Left lung (tissue), 10 donors: ENCODE results near the gene RASA4B. TPM values are rescaled to one million over a fixed set of nuclear protein-coding genes. Genes with fewer than 3 reads are reported as not detected.

Source experiments
- ATAC-seq: fragments of 200-7000 bp; cut with Tn5 transposase; one replicate; pipeline ENCODE4 v1.9.1; 2020; ENCODE audit warnings: moderate library complexity
- DNase-seq, 4 donors: peaks; one replicate each; pipeline ENCODE4 v3.0.0-alpha.2; 2013 to 2020
- H3K27ac ChIP-seq, 2 donors: fragments of 200-600 bp; sonication (generic) in 1 of 2; one replicate each; pipeline versions ENCODE4 v1.5.0 to v1.8.0; 2020 to 2021
- H3K27me3 ChIP-seq, 2 donors: fragments of 200-600 bp; sonication (generic) in 1 of 2; one replicate each; pipeline versions ENCODE4 v1.5.0 to v1.8.0; 2020 to 2021
- H3K36me3 ChIP-seq, 2 donors: fragments of 200-600 bp; sonication (generic) in 1 of 2; one replicate each; pipeline versions ENCODE4 v1.5.0 to v1.8.0; 2020 to 2021
- H3K4me1 ChIP-seq, 2 donors: fragments of 200-600 bp; one replicate each; pipeline ENCODE4 v1.8.0; 2021
- H3K4me3 ChIP-seq, 2 donors: fragments of 200-600 bp; sonication (generic) in 1 of 2; one replicate each; pipeline versions ENCODE4 v1.5.0 to v1.8.0; 2020 to 2021; ENCODE audit warnings: mild to moderate bottlenecking in 1 of 2
- H3K9me3 ChIP-seq, 2 donors: fragments of 200-600 bp; sonication (generic) in 1 of 2; one replicate each; pipeline versions ENCODE4 v1.5.0 to v1.8.0; 2020 to 2021
- CTCF ChIP-seq, 2 donors: fragments of 200-600 bp; sonication (generic) in 1 of 2; IDR thresholded peaks; one replicate each; pipeline versions ENCODE4 v1.5.0 to v1.8.0; 2021; ENCODE audit warnings: antibody characterized with exemption in 2 of 2
- intact Hi-C, 2 donors: fragments of 100-400 bp; cut with DNase I; formaldehyde crosslinking; loops; one replicate each; pipeline versions ENCODE4 v1.11.2 to v1.14.2; 2022
- polyA plus RNA-seq, 6 donors: library from polyadenylated mRNA; unstranded; fragments of 120-200 nt; gene quantifications; one replicate each; pipeline ENCODE4 v1.2.1, GENCODE V29; 2013; ENCODE audit not compliant: insufficient read length in 6 of 6
- total RNA-seq, 2 donors: library from RNA; stranded (reverse); fragmentation: NEBNext Ultra II Directional; extraction: Animal tissue kit (Norgen Biotek cat#: 25700); gene quantifications; one replicate each; pipeline ENCODE4 v1.2.1, GENCODE V29; 2021
- donor health status: DM: no; HTN: yes; CAD: no.
- donor health status: DM: no; HTN: no; CAD: no.

The RASA4B gene
- total and polyA plus RNA-seq, 8 donors, result 3.0 to 18.5 (median 6.1) TPM

- H3K9me3 ChIP-seq, result no peaks in the 10 kb centered on the region
- H3K4me1 ChIP-seq, result peaks cover 12 to 28% of the 10 kb centered on the region in 2 donors
- H3K27ac ChIP-seq, result peak overlapping the region in 1 of 2 donors; percentile 82
- TF ChIP-seq CTCF (IDR thresholded peaks at IDR 0.05), result no peak
- ATAC-seq, result peak; percentile 17
- H3K4me3 ChIP-seq, result peak overlapping the region; percentile 76 to 96
- H3K27me3 ChIP-seq, result no peaks in the 10 kb centered on the region
- intact Hi-C loops, result no loop called here
- peak in 1 of 4 donors; percentile 8 for DNase-seq
- H3K36me3 ChIP-seq, result peaks cover 0 to 24% of the 10 kb centered on the region in 2 donors
Measured at GRCh38 chr7:102463841-102464576, 53.6 kb downstream of the RASA4B start.

GRCh38 chr7:102460467-102460866 lies 57.1 kb downstream of the RASA4B start:
- ATAC-seq (no peak), DNase-seq (no peak)
- no peaks in the 10 kb centered on the region for H3K27me3 ChIP-seq
- no peak overlapping the region for H3K27ac ChIP-seq
- no peak for TF ChIP-seq CTCF (IDR thresholded peaks at IDR 0.05)
- intact Hi-C loops, result no loop called here
- no peaks in the 10 kb centered on the region for H3K9me3 ChIP-seq
- H3K4me1 ChIP-seq, result peaks cover 6 to 14% of the 10 kb centered on the region in 2 donors
- no peak overlapping the region for H3K4me3 ChIP-seq
- peaks cover 0 to 42% of the 10 kb centered on the region in 2 donors for H3K36me3 ChIP-seq

GRCh38 chr7:102459221-102459844 lies 58.2 kb downstream of the RASA4B start:
- Histone ChIP-seq H3K4me1 (peaks cover 6 to 10% of the 10 kb centered on the region in 2 donors), H3K36me3 (peaks cover 0 to 48% of the 10 kb centered on the region in 2 donors), H3K9me3 (no peaks in the 10 kb centered on the region), H3K4me3 (no peak overlapping the region), H3K27me3 (no peaks in the 10 kb centered on the region), H3K27ac (no peak overlapping the region)
- no peak for TF ChIP-seq CTCF (IDR thresholded peaks at IDR 0.05)
- ATAC-seq (no peak), DNase-seq (no peak)
- intact Hi-C loops, result no loop called here

GRCh38 chr7:102457352-102457924 lies 60.1 kb downstream of the RASA4B start:
- Histone ChIP-seq H3K9me3 (no peaks in the 10 kb centered on the region), H3K4me3 (no peak overlapping the region), H3K4me1 (no peaks in the 10 kb centered on the region), H3K27me3 (no peaks in the 10 kb centered on the region), H3K27ac (no peak overlapping the region), H3K36me3 (peaks cover 0 to 48% of the 10 kb centered on the region in 2 donors)
- intact Hi-C loops, result no loop called here
- ATAC-seq (no peak), DNase-seq (no peak)
- TF ChIP-seq CTCF (IDR thresholded peaks at IDR 0.05), result no peak

- no peaks in the 10 kb centered on the region for H3K4me1 ChIP-seq
- no peak overlapping the region for H3K27ac ChIP-seq
- DNase-seq (no peak), ATAC-seq (no peak)
- no peaks in the 10 kb centered on the region for H3K27me3 ChIP-seq
- no peak for TF ChIP-seq CTCF (IDR thresholded peaks at IDR 0.05)
- H3K9me3 ChIP-seq, result no peaks in the 10 kb centered on the region
- H3K36me3 ChIP-seq, result peaks cover 0 to 48% of the 10 kb centered on the region in 2 donors
- no peak overlapping the region for H3K4me3 ChIP-seq
- intact Hi-C loops, result no loop called here
Measured at GRCh38 chr7:102456327-102456726, 61.2 kb downstream of the RASA4B start.
